Adrenal gland (tissue), 5 donors: Measurements from ENCODE around the gene USF2.

ENCODE experiments used
- CTCF ChIP-seq, 6 experiments: fragments of 450-650 bp in 4 of 6; fragments of 200-600 bp in 2 of 6; sonication (generic) in 1 of 6; IDR thresholded peaks; 1 replicate in 5 of 6; 2 replicates in 1 of 6; pipeline versions ENCODE4 v1.5.1 to v1.8.0; 2016 to 2021; ENCODE audit warnings: antibody characterized with exemption in 6 of 6, mild to moderate bottlenecking in 2 of 6, moderate library complexity in 1 of 6
- POLR2A ChIP-seq, 2 donors: fragments of 450-650 bp; IDR thresholded peaks; one replicate each; pipeline ENCODE4 v1.6.1; 2017; ENCODE audit warnings: antibody characterized with exemption in 2 of 2, mild to moderate bottlenecking in 2 of 2, moderate library complexity in 1 of 2
- donor health status: DM: no; HTN: no; CAD: no.

- TF ChIP-seq POLR2A (IDR thresholded peaks at IDR 0.05), result no peak
- no peak for TF ChIP-seq CTCF (IDR thresholded peaks at IDR 0.05)
Measured at GRCh38 chr19:35311901-35312665, 43.3 kb downstream of the USF2 start.
